Measurements from ENCODE around the gene TNF. TPM values are rescaled to one million over a fixed set of nuclear protein-coding genes. Genes with fewer than 3 reads are reported as not detected.
A peak's percentile ranks its signal among the peaks of the same experiment; 100 is the strongest.

TNF gene
- total RNA-seq, 1 experiment from 2014 or later, result not detected

GRCh38 chr6:31578184-31579118 lies 3.1 kb downstream of the TNF start:
- Histone ChIP-seq H3K9ac (ENCODE audit: extremely low read depth, insufficient read length, low read length) (no peak overlapping the region), H3T11ph (ENCODE audit: low read length) (no peak overlapping the region), H3K79me1 (ENCODE audit: insufficient read depth, low read depth, low read length, poor library complexity, severe bottlenecking) (no peaks in the 10 kb centered on the region), H2BK20ac (ENCODE audit: low read depth, low read length, poor library complexity, severe bottlenecking) (no peak overlapping the region), H3K23me2 (ENCODE audit: insufficient read length, low read depth, low read length, poor library complexity, severe bottlenecking) (peaks cover 11% of the 10 kb centered on the region), H3K9me3 (ENCODE audit: control insufficient read depth, low read depth, low read length) (no peaks in the 10 kb centered on the region), H2BK120ac (ENCODE audit: low read depth, low read length, poor library complexity, severe bottlenecking) (no peak overlapping the region), H3K4me2 (ENCODE audit: insufficient read depth, insufficient read length, low read length) (no peak overlapping the region), H4K91ac (ENCODE audit: insufficient read length, low read depth, low read length) (no peak overlapping the region), H2AFZ (ENCODE audit: low read length) (no peak overlapping the region), H2BK5ac (ENCODE audit: insufficient read length, low read length) (no peak overlapping the region), H3K14ac (ENCODE audit: insufficient read depth, low read length) (no peak overlapping the region; the same call in 1 of the 2 replicates), H4K8ac (replicated peaks; ENCODE audit: insufficient read length, low read depth, low read length) (no peak overlapping the region), H3K27me3 (ENCODE audit: insufficient read depth, low read length) (no peaks in the 10 kb centered on the region), H3K23ac (ENCODE audit: insufficient read length, low read depth, low read length) (no peak overlapping the region), H3K4ac (ENCODE audit: low read depth, low read length) (no peak overlapping the region), H3K27ac (ENCODE audit: insufficient read length, low read depth, low read length) (no peak overlapping the region), H3K79me2 (ENCODE audit: insufficient read depth, low read length) (no peaks in the 10 kb centered on the region), H4K5ac (ENCODE audit: insufficient read length, low read depth, low read length) (no peak overlapping the region), H2BK12ac (ENCODE audit: insufficient read length, low read depth, low read length) (no peak overlapping the region), H4K20me1 (ENCODE audit: control insufficient read depth, insufficient read depth, insufficient read length) (no peaks in the 10 kb centered on the region), H3K4me1 (ENCODE audit: insufficient read depth, low read length) (peaks cover 2% of the 10 kb centered on the region; the same call in 1 of the 2 replicates), H2AK5ac (ENCODE audit: insufficient read length, low read length) (no peak overlapping the region), H2BK15ac (ENCODE audit: low read depth, low read length) (no peak overlapping the region), H3K56ac (ENCODE audit: insufficient read length, low read depth, low read length) (no peak overlapping the region), H3K18ac (ENCODE audit: insufficient read length, low read depth, low read length) (peak overlapping the region; percentile 25)
- Mint-ChIP-seq H3K4me1 (peaks cover 37 to 41% of the 10 kb centered on the region in 2 experiments), H3K9me3 (no peaks in the 10 kb centered on the region; a peak in 2 of 5 replicates), H3K27me3 (ENCODE audit: low read depth) (peaks cover 45% of the 10 kb centered on the region), H3K27ac (peak overlapping the region in 1 of 3 experiments; percentile 73; a peak in 1 of 7 replicates), H3K4me3 (no peak overlapping the region), H3K36me3 (ENCODE audit: insufficient read depth in 1 of 3, low read depth in 3 of 3) (no peaks in the 10 kb centered on the region)
- TF ChIP-seq CTCF (conservative IDR thresholded peaks at IDR 0.05), result no peak
- WGBS (ENCODE audit: extremely low coverage, insufficient read length, low lambda C conversion rate), result no CpG with 5 or more reads among the region's 12 CpGs
- peak; percentile 83 for DNase-seq
